HEK293 (cell line): ENCODE measurements around the gene DNM1L.
"Not testable (repeated sequence)": the region's sequence is repeated elsewhere in the genome, so short reads cannot be mapped to it uniquely, and the experiment has no call there.

Experiments
- GFI1B ChIP-seq: fragments of 450-650 bp; formaldehyde crosslinking; IDR thresholded peaks from 2 replicates; pipeline ENCODE4 v1.5.1; 2016; ENCODE audit warnings: missing biosample characterization, missing genetic modification characterization
- YY1 ChIP-seq: fragments of 450-650 bp; formaldehyde crosslinking; IDR thresholded peaks from 2 replicates; pipeline ENCODE4 v1.5.1; 2018; ENCODE audit warnings: missing biosample characterization, missing genetic modification characterization
- ZBTB21 ChIP-seq: fragments of 450-650 bp; formaldehyde crosslinking; IDR thresholded peaks from 2 replicates; pipeline ENCODE4 v1.5.1; 2017; ENCODE audit warnings: missing biosample characterization, missing genetic modification characterization
- ZNF184 ChIP-seq: fragments of 450-650 bp; IDR thresholded peaks from 2 replicates; pipeline ENCODE4 v1.5.1; 2018; ENCODE audit warnings: missing biosample characterization, mild to moderate bottlenecking, missing genetic modification characterization
- ZNF530 ChIP-seq: fragments of 450-650 bp; formaldehyde crosslinking; IDR thresholded peaks from 2 replicates; pipeline ENCODE4 v1.5.1; 2016; ENCODE audit warnings: low read depth, missing biosample characterization, missing genetic modification characterization
- ZNF707 ChIP-seq: fragments of 450-650 bp; formaldehyde crosslinking; IDR thresholded peaks from 2 replicates; pipeline ENCODE4 v1.5.1; 2016; ENCODE audit warnings: missing biosample characterization, missing genetic modification characterization
- TF ChIP-seq, protein P1 (sequence below): fragments of 450-650 bp; formaldehyde crosslinking; IDR thresholded peaks from 2 replicates; pipeline ENCODE4 v1.5.1; 2016; ENCODE audit warnings: missing biosample characterization, missing genetic modification characterization
- TF ChIP-seq, protein P2 (sequence below): fragments of 450-650 bp; formaldehyde crosslinking; IDR thresholded peaks from 2 replicates; pipeline ENCODE4 v1.5.1; 2016; ENCODE audit warnings: missing biosample characterization, missing genetic modification characterization, borderline replicate concordance
- TF ChIP-seq, protein P3 (sequence below): fragments of 450-650 bp; formaldehyde crosslinking; IDR thresholded peaks from 2 replicates; pipeline ENCODE4 v1.5.1; 2016; ENCODE audit warnings: missing biosample characterization, missing genetic modification characterization
- TF ChIP-seq, protein P4 (sequence below): fragments of 450-650 bp; formaldehyde crosslinking; IDR thresholded peaks from 2 replicates; pipeline ENCODE4 v1.5.1; 2016; ENCODE audit warnings: missing biosample characterization, missing genetic modification characterization

DNA sequence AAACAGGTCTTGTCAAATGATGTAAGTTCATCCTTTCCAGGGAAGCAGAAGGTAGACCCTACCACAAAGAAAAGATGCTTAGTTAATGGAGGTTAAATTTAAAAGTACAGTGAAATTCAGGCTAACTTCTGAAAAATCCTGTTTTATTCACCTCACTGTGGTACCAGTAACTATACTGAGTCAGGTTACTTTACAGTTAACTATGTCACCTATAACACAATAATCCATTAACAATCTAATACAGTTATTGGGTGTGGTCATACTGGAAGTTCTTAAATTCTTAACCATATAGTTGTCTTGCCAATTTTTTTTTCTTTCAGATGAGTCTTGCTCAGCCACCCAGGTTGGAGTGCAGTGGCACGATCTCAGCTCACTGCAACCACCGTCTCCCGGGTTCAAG, 46.2 kb downstream of the DNM1L start:
- not testable (repeated sequence) for TF ChIP-seq ZBTB21, YY1, ZNF184, GFI1B, ZNF530, ZNF707 (tag by site-specific recombination)
- TF ChIP-seq, protein P1, sequence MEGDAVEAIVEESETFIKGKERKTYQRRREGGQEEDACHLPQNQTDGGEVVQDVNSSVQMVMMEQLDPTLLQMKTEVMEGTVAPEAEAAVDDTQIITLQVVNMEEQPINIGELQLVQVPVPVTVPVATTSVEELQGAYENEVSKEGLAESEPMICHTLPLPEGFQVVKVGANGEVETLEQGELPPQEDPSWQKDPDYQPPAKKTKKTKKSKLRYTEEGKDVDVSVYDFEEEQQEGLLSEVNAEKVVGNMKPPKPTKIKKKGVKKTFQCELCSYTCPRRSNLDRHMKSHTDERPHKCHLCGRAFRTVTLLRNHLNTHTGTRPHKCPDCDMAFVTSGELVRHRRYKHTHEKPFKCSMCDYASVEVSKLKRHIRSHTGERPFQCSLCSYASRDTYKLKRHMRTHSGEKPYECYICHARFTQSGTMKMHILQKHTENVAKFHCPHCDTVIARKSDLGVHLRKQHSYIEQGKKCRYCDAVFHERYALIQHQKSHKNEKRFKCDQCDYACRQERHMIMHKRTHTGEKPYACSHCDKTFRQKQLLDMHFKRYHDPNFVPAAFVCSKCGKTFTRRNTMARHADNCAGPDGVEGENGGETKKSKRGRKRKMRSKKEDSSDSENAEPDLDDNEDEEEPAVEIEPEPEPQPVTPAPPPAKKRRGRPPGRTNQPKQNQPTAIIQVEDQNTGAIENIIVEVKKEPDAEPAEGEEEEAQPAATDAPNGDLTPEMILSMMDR (tag by site-specific recombination), result not testable (repeated sequence)
- TF ChIP-seq, protein P2, sequence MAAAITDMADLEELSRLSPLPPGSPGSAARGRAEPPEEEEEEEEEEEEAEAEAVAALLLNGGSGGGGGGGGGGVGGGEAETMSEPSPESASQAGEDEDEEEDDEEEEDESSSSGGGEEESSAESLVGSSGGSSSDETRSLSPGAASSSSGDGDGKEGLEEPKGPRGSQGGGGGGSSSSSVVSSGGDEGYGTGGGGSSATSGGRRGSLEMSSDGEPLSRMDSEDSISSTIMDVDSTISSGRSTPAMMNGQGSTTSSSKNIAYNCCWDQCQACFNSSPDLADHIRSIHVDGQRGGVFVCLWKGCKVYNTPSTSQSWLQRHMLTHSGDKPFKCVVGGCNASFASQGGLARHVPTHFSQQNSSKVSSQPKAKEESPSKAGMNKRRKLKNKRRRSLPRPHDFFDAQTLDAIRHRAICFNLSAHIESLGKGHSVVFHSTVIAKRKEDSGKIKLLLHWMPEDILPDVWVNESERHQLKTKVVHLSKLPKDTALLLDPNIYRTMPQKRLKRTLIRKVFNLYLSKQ (tag by site-specific recombination), result not testable (repeated sequence)
- TF ChIP-seq, protein P3, sequence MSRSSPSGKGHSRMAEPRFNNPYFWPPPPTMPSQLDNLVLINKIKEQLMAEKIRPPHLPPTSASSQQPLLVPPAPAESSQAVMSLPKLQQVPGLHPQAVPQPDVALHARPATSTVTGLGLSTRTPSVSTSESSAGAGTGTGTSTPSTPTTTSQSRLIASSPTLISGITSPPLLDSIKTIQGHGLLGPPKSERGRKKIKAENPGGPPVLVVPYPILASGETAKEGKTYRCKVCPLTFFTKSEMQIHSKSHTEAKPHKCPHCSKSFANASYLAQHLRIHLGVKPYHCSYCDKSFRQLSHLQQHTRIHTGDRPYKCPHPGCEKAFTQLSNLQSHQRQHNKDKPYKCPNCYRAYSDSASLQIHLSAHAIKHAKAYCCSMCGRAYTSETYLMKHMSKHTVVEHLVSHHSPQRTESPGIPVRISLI (tag by site-specific recombination), result not testable (repeated sequence)
- TF ChIP-seq, protein P4, sequence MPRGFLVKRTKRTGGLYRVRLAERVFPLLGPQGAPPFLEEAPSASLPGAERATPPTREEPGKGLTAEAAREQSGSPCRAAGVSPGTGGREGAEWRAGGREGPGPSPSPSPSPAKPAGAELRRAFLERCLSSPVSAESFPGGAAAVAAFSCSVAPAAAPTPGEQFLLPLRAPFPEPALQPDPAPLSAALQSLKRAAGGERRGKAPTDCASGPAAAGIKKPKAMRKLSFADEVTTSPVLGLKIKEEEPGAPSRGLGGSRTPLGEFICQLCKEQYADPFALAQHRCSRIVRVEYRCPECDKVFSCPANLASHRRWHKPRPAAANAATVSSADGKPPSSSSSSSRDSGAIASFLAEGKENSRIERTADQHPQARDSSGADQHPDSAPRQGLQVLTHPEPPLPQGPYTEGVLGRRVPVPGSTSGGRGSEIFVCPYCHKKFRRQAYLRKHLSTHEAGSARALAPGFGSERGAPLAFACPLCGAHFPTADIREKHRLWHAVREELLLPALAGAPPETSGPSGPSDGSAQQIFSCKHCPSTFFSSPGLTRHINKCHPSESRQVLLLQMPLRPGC, result not testable (repeated sequence)
